ENCODE data around the gene ZBTB20.

DNA sequence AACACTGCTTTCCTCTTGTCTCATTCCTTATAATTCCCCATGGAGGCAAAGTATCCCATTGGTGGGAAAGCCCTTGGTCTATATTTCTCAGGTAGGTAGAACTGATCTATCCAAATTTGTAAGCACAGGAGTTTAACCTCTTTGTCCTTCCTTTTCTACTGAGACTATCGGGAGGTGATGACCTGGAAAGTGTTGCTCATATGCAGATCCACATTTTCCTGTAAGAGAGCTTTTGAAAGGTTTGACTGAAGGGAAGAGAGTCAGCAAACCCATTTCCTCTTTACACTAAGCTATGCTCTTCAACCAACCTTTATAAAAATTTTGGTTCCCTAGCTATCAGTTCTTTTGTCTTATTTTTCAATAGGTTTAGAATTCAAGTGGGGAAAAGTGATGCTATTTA is 652.6 kb downstream of the ZBTB20 start:
- TF ChIP-seq RAD21 (IDR thresholded peaks at IDR 0.05), result no peak
- no peak for TF ChIP-seq CTCF (IDR thresholded peaks at IDR 0.05; ENCODE audit: low read depth, low read length, missing input control)
- no peak for TF ChIP-seq EGR1 (IDR thresholded peaks at IDR 0.05; ENCODE audit: low read depth in 2 of 2)
- no peak for TF ChIP-seq GABPA (IDR thresholded peaks at IDR 0.05 in 1 of 2, conservative IDR thresholded peaks at IDR 0.05 in 1 of 2)
- no peak for TF ChIP-seq RXRA (IDR thresholded peaks at IDR 0.05)
- TF ChIP-seq, protein P1, sequence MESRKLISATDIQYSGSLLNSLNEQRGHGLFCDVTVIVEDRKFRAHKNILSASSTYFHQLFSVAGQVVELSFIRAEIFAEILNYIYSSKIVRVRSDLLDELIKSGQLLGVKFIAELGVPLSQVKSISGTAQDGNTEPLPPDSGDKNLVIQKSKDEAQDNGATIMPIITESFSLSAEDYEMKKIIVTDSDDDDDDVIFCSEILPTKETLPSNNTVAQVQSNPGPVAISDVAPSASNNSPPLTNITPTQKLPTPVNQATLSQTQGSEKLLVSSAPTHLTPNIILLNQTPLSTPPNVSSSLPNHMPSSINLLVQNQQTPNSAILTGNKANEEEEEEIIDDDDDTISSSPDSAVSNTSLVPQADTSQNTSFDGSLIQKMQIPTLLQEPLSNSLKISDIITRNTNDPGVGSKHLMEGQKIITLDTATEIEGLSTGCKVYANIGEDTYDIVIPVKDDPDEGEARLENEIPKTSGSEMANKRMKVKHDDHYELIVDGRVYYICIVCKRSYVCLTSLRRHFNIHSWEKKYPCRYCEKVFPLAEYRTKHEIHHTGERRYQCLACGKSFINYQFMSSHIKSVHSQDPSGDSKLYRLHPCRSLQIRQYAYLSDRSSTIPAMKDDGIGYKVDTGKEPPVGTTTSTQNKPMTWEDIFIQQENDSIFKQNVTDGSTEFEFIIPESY (IDR thresholded peaks at IDR 0.05), result no peak
- TF ChIP-seq ATF3 (IDR thresholded peaks at IDR 0.05), result no peak
- TF ChIP-seq HNF4A (conservative IDR thresholded peaks at IDR 0.05), result no peak
- TF ChIP-seq FOXA1 (IDR thresholded peaks at IDR 0.05), result no peak
- TF ChIP-seq JUND (IDR thresholded peaks at IDR 0.05), result no peak

Data from liver (tissue), 3 donors.